GM19328 (cell line): ENCODE data around the gene ECHS1.
A peak's percentile ranks its signal among the peaks of the same experiment; 100 is the strongest.

Experiments
- ATAC-seq: cut with Tn5 transposase; IDR thresholded peaks from one replicate; pipeline ENCODE4 v1.9.1; 2021; ENCODE audit warnings: mild to moderate bottlenecking, moderate library complexity; ENCODE audit not compliant: unreplicated experiment

The ECHS1 gene

DNA sequence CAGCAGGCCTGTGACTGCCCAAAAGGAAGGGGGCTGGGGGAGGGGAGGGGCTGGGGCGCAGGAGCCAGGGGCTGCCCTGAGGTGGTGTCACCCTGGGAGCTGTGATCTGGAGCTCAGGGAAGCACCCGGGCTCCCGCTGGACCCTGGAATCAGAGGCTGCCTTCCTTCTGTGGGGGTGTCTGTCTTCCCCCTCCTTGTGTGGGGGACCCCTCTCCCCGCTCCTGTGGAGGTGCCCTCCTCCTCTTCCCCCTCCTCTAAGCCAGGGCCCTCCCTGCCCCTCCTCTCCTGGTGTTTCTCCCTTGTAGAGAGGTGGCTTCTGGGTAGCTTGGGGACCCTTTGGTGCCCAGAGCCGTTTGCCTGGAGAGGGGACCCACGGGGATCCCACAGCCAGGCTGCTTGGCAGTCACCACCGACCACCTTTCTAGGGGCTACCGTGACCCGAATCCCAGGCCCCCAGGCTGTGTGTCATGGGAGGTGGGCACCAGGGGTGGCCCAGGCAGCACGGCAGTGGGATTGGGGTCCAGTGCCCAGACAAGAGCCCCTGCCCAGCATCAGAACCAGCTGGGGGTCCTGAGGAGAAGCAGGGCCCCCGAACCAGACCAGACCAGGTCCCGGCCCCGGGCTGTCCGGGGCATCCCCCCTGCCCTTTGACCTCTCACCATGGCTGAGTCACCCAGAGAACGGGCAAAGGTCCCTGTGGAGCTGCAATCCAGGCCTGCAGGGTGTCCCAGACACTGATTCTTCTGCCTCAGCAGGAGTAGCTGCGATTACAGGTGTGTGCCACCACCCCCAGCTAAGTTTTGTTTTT lies 25.2 kb downstream of the ECHS1 start:
- ATAC-seq, result no peak

DNA sequence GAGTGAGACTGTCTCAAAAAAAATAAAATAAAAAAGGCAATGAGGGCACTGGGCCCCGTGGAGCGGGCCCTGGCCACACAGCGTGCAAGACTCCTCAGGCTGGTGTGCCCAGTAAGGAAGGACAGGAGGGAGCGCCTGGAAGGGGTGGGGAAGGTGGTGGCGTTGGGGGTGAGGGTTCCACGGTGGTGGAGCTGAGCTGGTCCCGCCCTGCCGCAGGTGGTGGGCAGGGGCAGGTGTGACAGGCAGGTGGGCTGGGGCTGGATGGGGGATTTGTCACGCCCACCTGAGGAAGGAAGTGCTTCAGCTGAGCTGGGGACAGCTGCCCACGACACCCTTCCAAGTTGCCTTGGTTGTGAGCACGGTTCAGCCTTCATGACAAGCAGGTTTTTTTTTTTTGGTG lies 26.7 kb downstream of the ECHS1 start:
- ATAC-seq, result no peak

GRCh38 chr10:133344236-133344635 lies 28.9 kb downstream of the ECHS1 start:
- ATAC-seq, result no peak

DNA sequence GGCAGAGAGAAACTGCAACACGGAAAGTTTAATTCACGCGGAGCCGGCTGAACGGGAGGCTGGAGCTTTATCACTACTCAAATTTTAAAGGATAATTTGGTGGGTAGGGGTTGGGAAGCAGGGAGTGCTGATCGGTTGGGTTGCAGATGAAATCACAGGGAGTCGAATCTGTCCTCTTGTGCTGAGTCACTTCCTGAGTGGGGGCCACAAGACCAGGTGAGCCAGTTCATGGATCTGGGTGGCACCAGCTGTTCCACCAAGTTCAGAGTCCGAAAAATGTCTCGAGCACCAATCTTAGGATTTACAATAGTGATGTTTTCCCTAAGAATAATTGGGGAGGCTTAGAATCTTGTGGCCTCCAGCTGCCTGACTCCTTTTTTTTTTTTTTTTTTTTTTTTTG lies 29.6 kb downstream of the ECHS1 start:
- ATAC-seq, result no peak

- ATAC-seq, result no peak
Observed at GRCh38 chr10:133342942-133343341, 30.2 kb downstream of the ECHS1 start.

DNA sequence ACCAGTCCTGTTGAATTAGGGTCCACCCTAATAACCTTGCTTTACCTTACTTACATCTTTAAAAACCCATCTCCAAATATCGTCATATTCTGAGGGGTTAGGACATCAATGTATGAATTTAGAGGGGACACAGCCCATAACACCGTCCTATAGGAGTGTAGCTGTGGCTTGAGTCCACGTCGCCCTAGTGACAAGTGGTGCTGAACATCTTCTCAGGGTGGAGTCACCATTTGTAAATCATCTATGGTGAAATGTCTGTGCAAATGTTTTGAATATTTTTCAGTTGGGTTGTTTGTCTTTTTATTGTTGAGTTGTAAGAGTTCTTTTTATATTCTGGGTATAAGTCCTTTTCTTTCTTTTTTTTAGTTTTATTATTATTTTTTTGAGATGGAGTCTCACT lies 31.2 kb downstream of the ECHS1 start:
- ATAC-seq, result no peak

GRCh38 chr10:133339708-133340380 lies 33.3 kb downstream of the ECHS1 start:
- no peak for ATAC-seq

DNA sequence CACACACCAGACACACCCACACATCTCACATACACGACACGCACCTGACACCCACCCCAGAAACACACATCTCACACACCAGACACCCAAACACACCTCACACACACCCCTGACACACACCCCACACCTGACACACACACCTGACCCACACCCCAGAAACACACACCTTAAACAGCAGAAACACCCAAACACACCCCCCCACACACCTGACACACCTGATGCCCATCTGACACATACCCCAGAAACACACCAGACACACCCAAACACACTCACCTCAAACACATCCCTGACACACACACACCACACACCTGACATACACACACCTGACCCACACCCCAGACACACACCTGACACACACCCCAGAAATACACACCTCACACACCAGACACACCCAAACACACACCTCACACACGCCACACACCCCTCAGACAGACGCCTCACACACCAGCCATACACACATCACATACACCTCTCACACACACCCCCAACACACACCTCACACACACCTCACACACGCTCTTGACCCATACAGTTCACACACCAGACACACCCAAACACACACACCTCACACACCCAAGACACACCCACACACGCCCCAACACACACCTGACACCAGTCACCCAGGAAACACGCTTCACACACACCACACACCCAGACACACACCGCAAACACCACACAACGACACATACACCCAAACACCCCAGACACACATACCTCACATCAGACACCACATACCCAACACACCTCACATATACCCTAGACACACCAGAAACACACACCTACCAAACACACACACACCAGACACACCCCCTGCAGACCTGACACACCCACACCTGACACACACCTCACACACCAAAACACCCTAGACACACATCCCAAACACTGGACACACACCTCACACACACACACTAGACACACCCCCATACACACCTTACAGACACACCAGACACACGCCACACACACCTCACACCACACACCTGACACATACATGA lies 34.8 kb downstream of the ECHS1 start:
- no peak for ATAC-seq

- no peak for ATAC-seq
Observed at GRCh38 chr10:133337370-133337725, 35.8 kb downstream of the ECHS1 start.

DNA sequence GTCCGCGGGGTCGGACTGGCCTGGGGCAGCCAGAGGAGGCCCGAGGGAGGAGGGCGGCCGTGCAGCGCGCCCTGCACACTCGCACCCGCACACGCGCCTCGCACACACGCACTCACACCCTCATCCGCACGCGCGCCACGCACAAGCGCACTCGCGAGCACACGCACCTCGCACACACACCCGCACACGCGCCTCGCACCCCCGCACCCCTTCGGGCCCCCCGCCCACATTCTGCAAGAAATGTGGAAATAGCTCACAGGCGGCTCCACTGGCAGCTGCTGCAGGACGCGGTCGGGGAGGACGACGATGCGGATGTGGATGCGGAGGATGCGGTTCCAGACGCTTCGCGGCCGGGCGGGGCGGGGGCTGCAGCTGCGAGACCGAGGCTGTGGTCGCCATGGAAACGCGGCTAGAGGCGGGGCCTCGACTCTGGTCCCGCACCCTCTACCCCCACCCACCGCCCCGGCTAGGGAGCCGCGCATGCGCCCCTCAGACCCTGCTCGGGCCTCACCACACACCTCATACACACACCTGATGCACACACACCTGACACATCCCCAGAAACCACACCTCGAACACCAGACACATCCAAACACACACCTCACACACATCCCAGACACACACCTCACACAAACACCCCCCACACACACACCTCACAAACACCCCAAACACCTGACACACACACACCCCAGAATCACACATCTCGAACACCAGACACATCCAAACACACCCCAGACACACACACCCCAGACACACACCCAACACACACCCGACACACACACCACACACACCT lies 36.4 kb downstream of the ECHS1 start, which contains the start of gene CALY:
CALY (minus strand) TSS at position 320 of the 793 bp plus-strand sequence. CDS start 7,907 bp downstream, outside the sequence.
- no peak for ATAC-seq

DNA sequence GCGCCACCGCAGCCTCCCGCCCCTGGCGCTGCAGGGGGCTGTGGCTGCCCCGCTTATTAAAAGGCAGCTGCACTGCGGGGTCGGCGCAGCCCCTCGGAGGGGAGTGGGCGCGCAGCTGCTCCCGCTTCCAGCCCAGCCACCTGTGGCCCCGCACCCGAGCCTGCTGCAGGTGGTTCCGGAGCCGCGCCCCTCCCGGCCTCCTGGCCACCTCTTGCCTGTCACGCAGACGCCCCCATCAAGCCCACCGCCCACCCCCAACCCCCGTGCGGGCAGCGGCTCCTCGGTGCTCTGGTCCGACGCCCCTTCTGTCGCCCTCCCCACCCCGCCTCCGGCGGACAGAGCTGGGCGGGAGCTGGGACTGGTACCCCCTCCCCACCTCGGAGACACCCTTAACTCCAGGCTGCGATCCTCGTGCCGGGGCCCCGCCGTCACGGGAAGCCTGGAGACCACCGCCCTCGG lies 37.0 kb downstream of the ECHS1 start:
- ATAC-seq, result no peak

DNA sequence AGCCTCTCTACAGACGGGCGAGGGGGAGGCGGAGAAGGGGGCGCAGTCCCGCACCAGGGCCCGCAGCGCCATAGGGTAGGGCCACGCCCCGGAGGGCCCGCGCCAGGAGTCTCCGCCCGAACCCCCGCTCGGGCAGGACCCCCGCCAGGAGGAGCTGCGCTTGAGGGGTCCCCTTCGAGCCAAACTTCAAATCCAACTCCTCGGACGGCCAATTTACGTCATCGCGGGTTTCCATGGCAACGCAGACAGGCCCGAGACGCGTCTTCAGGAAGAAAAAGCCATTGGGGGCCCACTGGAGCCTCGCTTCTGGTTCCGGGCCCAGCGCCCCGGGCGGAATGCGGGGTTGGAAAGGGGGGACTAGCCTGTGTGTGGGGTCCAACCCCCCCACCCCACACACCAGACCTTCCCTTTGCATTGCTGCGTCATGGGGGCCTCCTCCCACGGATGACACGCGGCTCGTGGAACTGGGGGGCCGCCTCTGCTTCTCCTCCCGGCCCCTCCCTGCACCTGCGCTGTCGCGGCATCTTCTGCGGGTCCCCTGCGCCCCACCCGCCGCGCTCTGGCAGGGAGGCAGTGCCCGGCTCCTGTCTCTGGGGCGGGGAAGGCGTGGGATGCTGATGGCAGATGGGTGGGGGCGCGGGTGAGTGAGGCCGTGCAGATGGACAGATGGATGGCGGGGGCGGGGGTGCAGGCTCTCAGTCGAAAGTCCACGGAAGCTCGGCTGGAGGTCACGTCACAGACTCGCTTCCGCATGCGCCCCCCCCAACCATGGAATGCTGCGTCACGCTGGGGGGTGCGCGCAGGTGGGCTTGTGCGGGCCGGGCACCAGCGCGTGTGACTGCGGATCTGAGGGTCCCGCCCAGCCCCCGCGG lies 37.7 kb downstream of the ECHS1 start:
- no peak for ATAC-seq

DNA sequence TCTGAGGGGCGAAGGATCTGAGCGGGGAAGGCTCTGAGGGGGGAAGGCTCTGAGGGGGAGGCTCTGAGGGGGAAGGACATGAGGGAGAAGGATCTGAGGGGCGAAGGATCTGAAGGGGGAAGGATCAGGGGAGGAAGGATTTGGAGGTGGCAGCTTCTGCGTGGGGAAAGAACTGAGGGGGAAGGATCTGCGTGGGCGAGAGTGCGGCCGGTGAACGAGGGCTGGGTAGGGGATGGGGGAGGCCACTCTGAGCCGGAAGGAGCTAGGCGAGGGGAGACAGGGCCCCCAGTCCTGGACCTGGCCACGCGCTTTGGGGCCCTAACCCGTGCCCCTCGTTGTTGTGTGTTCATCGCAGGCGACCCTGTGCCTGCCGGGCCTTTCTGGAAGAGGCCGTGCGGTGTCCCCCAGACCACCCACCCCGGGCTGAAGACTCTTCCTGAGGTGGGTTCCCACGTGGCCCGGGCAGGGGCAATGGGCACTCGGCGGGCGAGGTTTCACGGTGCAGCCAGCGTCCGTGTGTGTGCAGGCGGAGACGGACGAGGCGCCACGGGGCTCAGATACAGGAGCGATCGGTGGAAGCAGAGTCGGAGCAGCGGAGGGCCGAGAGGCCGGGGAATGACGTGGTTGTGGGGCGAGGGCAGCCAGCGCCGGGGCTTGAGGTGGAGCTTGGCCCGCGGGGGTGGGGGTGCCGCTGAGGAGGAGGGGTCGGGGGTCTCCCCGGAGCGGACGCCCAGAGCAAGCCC lies 38.5 kb downstream of the ECHS1 start:
- ATAC-seq, result no peak

DNA sequence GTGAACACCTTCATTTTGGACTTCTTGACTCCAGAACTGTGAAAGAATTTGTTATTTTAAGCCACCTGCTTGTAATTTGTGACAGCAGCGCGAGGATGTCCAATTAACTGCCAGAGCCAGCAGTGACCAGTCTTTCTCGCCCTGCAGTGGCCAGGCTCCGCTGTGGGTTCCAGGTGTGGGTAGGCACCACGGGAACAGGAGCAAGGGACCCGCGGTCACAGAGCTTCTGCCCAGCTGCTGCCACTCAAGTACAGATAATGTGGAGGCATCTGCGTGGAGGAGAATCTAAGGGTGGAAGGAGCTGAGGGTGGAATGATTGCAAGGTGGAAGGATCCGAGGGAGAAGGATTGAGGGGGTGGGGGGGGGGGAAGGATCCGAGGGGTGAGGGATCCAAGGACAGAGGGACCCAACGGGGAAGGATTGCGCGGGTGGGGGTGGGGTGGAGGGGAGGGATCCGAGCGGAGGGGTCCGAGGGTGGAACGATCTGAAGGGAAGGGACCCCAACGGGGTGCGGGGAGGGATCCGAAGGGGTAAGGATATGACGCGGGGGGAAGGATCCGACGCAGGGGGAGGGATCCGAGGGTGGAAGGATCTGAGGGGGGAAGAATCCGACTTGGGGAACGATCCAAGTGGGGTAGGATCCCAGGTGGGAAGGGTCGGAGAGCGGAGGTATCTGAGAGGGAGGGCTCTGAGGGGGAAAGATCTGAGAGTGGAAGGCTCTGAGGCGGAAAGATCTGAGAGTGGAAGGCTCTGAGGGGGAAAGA lies 40.0 kb downstream of the ECHS1 start:
- ATAC-seq, result no peak

DNA sequence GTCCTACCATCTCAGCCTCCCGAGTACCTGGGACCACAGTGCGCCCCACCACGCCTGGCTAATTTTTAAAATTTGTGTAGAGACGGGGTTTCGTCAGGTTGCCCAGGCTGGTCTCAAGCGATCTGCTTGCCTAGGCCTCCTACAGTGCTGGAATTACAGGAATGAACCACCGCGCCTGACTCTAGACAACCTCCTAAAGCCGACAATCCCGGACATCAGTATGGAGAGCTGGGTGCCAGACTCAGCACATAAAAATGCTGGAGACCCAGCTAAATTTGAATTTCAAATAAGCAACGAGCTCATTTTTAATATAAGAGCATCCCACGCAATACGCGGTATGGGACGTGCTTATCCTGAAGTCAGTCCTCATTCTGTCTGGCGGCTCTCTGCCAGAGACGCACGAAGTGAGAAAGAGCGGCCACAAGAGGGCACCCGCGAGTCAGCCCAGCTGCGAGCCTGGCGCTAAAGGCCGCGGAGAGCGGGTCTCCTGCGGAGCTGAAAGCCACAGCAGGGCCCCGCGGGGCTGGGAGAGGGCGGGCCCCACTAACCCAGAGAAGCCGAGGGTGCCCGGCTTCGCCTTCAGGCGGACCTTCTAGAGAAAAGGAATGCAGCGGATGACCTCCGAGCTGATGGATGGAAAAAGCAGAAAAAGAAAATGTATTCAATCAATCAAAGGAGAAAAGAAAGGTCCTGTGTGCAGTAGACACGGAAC lies 43.5 kb downstream of the ECHS1 start:
- ATAC-seq, result peak; percentile 82

GRCh38 chr10:133328358-133329343 lies 44.5 kb downstream of the ECHS1 start:
- no peak for ATAC-seq
